Measurements from ENCODE around the gene HPCAL4.

DNA sequence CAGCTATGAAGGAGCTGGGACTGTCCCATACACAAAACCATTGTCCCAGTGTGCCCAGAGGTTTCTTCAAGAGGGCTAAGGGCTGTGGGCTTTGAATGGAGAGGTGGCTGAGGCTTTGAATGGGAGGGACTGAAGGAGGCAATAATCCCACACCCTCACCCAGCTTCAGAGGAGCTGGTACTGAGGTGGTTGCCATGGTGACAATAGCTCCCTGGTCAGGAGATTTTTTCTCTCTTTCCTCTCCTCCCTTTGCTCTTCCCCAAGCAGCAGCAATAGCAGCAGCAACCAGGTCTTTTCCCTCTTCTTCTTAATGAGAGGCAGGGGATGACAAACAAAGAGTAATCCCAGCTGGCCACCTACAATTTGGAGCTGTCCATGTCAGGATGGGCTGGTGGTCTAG lies 1.6 kb downstream of the HPCAL4 start:
- TF ChIP-seq, protein P1, sequence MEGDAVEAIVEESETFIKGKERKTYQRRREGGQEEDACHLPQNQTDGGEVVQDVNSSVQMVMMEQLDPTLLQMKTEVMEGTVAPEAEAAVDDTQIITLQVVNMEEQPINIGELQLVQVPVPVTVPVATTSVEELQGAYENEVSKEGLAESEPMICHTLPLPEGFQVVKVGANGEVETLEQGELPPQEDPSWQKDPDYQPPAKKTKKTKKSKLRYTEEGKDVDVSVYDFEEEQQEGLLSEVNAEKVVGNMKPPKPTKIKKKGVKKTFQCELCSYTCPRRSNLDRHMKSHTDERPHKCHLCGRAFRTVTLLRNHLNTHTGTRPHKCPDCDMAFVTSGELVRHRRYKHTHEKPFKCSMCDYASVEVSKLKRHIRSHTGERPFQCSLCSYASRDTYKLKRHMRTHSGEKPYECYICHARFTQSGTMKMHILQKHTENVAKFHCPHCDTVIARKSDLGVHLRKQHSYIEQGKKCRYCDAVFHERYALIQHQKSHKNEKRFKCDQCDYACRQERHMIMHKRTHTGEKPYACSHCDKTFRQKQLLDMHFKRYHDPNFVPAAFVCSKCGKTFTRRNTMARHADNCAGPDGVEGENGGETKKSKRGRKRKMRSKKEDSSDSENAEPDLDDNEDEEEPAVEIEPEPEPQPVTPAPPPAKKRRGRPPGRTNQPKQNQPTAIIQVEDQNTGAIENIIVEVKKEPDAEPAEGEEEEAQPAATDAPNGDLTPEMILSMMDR (conservative IDR thresholded peaks at IDR 0.05 in 1 of 2, IDR thresholded peaks at IDR 0.05 in 1 of 2; ENCODE audit: low read depth in 1 of 2, low read length in 2 of 2), result no peak
- no peak for TF ChIP-seq EZH2 (IDR thresholded peaks at IDR 0.05; ENCODE audit: low read length, missing control alignments)
